HepG2 (cell line): Measurements from ENCODE around the gene ATRIP. TPM values are rescaled to one million over a fixed set of nuclear protein-coding genes. Genes with fewer than 3 reads are reported as not detected.
A peak's percentile ranks its signal among the peaks of the same experiment; 100 is the strongest.

Experiments
- AGO2 ChIP-seq: fragments of 200-400 bp; formaldehyde crosslinking; optimal IDR thresholded peaks from 2 replicates; pipeline ENCODE3; 2017; ENCODE audit warnings: mild to moderate bottlenecking, low read depth, low read length, moderate library complexity
- ARID4A ChIP-seq: sonication (generic); formaldehyde crosslinking; IDR thresholded peaks from 2 replicates; pipeline ENCODE4 v1.5.0; 2020; ENCODE audit warnings: mild to moderate bottlenecking, missing genetic modification reagents, borderline replicate concordance
- ATF2 ChIP-seq: sonication (generic); formaldehyde crosslinking; IDR thresholded peaks from 2 replicates; pipeline ENCODE4 v1.4.0; 2020; ENCODE audit warnings: missing genetic modification reagents
- EP300 ChIP-seq, 3 experiments: sonication (generic) in 1 of 3; formaldehyde crosslinking in 1 of 3; IDR thresholded peaks; 2 replicates each; pipeline versions ENCODE4 v1.5.1 to v1.6.1; 2011 to 2020; ENCODE audit warnings: low read depth in 2 of 3, low read length in 2 of 3, borderline replicate concordance in 1 of 3, improper control_type of control experiment in 1 of 3, mild to moderate bottlenecking in 1 of 3, missing genetic modification reagents in 1 of 3, moderate library complexity in 1 of 3
- HNF4A ChIP-seq: sonication (generic); formaldehyde crosslinking; IDR thresholded peaks from 2 replicates; pipeline ENCODE4 v1.4.0; 2020; ENCODE audit warnings: missing genetic modification reagents
- MAX ChIP-seq: IDR thresholded peaks from 2 replicates; pipeline ENCODE4 v1.6.1; 2012; ENCODE audit warnings: inconsistent platforms
- NR1H2 ChIP-seq: sonication (generic); formaldehyde crosslinking; IDR thresholded peaks from 2 replicates; pipeline ENCODE4 v1.8.1; 2022; ENCODE audit warnings: low read depth, missing genetic modification reagents, borderline replicate concordance
- NR2F1 ChIP-seq, 2 experiments: fragments of 450-650 bp in 1 of 2; formaldehyde crosslinking in 1 of 2; IDR thresholded peaks; 2 replicates each; pipeline versions ENCODE4 v1.5.0 to v1.6.1; 2016 to 2020; ENCODE audit warnings: mild to moderate bottlenecking in 1 of 2, missing compliant biosample characterization in 1 of 2, missing genetic modification reagents in 1 of 2, moderate library complexity in 1 of 2
- RAD51 ChIP-seq: fragments of 450-650 bp; IDR thresholded peaks from 2 replicates; pipeline ENCODE4 v1.6.1; 2016; ENCODE audit warnings: borderline replicate concordance
- REPIN1 ChIP-seq: sonication (generic); formaldehyde crosslinking; IDR thresholded peaks from 2 replicates; pipeline ENCODE4 v1.8.0; 2022; ENCODE audit warnings: missing genetic modification reagents, low read depth, mild to moderate bottlenecking, borderline replicate concordance
- SOX13 ChIP-seq, 3 experiments: fragments of 450-650 bp in 1 of 3; sonication (generic) in 1 of 3; formaldehyde crosslinking in 1 of 3; IDR thresholded peaks in 2 of 3; conservative IDR thresholded peaks in 1 of 3; 2 replicates each; pipeline versions ENCODE4 v1.5.0 to v1.6.1; 2016 to 2020; ENCODE audit warnings: antibody characterized with exemption in 1 of 3, mild to moderate bottlenecking in 1 of 3, missing compliant biosample characterization in 1 of 3, missing genetic modification reagents in 1 of 3, moderate library complexity in 1 of 3
- SOX6 ChIP-seq, 2 experiments: fragments of 450-650 bp in 1 of 2; sonication (generic) in 1 of 2; formaldehyde crosslinking in 1 of 2; IDR thresholded peaks; 2 replicates each; pipeline versions ENCODE4 v1.4.0 to v1.6.1; 2017 to 2020; ENCODE audit warnings: antibody characterized with exemption in 1 of 2, mild to moderate bottlenecking in 1 of 2, missing genetic modification reagents in 1 of 2
- SRSF4 ChIP-seq: fragments of 200-400 bp; formaldehyde crosslinking; IDR thresholded peaks from one replicate; pipeline ENCODE4 v1.6.1; 2018; ENCODE audit warnings: mild to moderate bottlenecking, low read depth, low read length, moderate library complexity; ENCODE audit not compliant: poor library complexity, severe bottlenecking
- TEAD3 ChIP-seq: optimal IDR thresholded peaks from 2 replicates; pipeline ENCODE3; 2016; ENCODE audit warnings: borderline replicate concordance
- ZBTB7A ChIP-seq: sonication (generic); formaldehyde crosslinking; IDR thresholded peaks from 2 replicates; pipeline ENCODE4 v1.8.0; 2022; ENCODE audit warnings: mild to moderate bottlenecking, missing genetic modification reagents
- ZFP90 ChIP-seq: sonication (generic); formaldehyde crosslinking; IDR thresholded peaks from 2 replicates; pipeline ENCODE4 v1.8.0; 2022; ENCODE audit warnings: missing genetic modification reagents, mild to moderate bottlenecking, inconsistent platforms, borderline replicate concordance
- ZKSCAN8 ChIP-seq: IDR thresholded peaks from 2 replicates; pipeline ENCODE4 v1.6.1; 2016; ENCODE audit warnings: borderline replicate concordance, missing genetic modification reagents, missing compliant biosample characterization
- ZMYM4 ChIP-seq: sonication (generic); formaldehyde crosslinking; IDR thresholded peaks from 2 replicates; pipeline ENCODE4 v1.8.1; 2023; ENCODE audit warnings: mild to moderate bottlenecking, missing genetic modification reagents
- ZNF17 ChIP-seq: sonication (generic); formaldehyde crosslinking; IDR thresholded peaks from 2 replicates; pipeline ENCODE4 v1.5.0; 2020; ENCODE audit warnings: mild to moderate bottlenecking, missing genetic modification reagents
- ZNF18 ChIP-seq: sonication (generic); formaldehyde crosslinking; IDR thresholded peaks from 2 replicates; pipeline ENCODE4 v1.8.0; 2022; ENCODE audit warnings: mild to moderate bottlenecking, missing genetic modification reagents; ENCODE audit not compliant: insufficient replicate concordance
- polyA plus RNA-seq, 8 experiments: library from polyadenylated mRNA; depleted of rRNA in 3 of 8; stranded (reverse) in 7 of 8; unstranded in 1 of 8; fragments of >200 nt; fragmentation: Illumina TruSeq in 4 of 8; extraction: Trizol in 4 of 8; gene quantifications; 2 replicates each; pipeline versions ENCODE4 v1.2.1 to v1.2.3, GENCODE V29; 2011 to 2016; ENCODE audit warnings: low read depth in 4 of 8, missing spikeins in 1 of 8, mixed read lengths in 1 of 8; ENCODE audit not compliant: insufficient read depth in 1 of 8
- total RNA-seq, 5 experiments: library from RNA; depleted of rRNA; stranded (reverse); fragments of >200 nt; fragmentation: Illumina TruSeq; extraction: Trizol; gene quantifications; 2 replicates each; pipeline ENCODE4 v1.2.3, GENCODE V29; 2016; ENCODE audit warnings: low read depth in 1 of 5

ATRIP gene
- total and polyA plus RNA-seq, 2 of the 13 experiments (the other 11 are each of a cell fraction or from before 2014, with no cell fraction given): 5.1 to 12.5 TPM

GRCh38 chr3:48451270-48451669 lies 4.7 kb downstream of the ATRIP start (continued):
- TF ChIP-seq NR2F1 (CRISPR knock-in tag; IDR thresholded peaks at IDR 0.05) (peak in 1 of 2 experiments; percentile 53; a peak in 1 of 4 replicates), MAX (no peak; the same call in 1 of the 2 replicates), RAD51 (no peak), REPIN1 (CRISPR knock-in tag) (peak; percentile 44; the same call in 1 of the 2 replicates), ZKSCAN8 (CRISPR knock-in tag) (peak; percentile 86; the same call in 1 of the 2 replicates), ZMYM4 (CRISPR knock-in tag) (0 out of 2 replicates have a peak, but pooled peaks have one; percentile 32), TEAD3 (CRISPR knock-in tag) (peak; percentile 90), AGO2 (no peak), SOX6 (IDR thresholded peaks at IDR 0.05) (no peak), SOX6 (CRISPR knock-in tag; IDR thresholded peaks at IDR 0.05) (peak; percentile 29; the same call in 1 of the 2 replicates), SOX13 (IDR thresholded peaks at IDR 0.05) (no peak), SOX13 (CRISPR knock-in tag; conservative IDR thresholded peaks at IDR 0.05 in 1 of 2, IDR thresholded peaks at IDR 0.05 in 1 of 2) (peak in 1 of 2 experiments; percentile 47; a peak in 1 of 4 replicates), ZNF18 (CRISPR knock-in tag) (no peak), SRSF4 (no peak), ZNF17 (CRISPR knock-in tag) (no peak), ARID4A (peak; percentile 42; the same call in 1 of the 2 replicates), EP300 (IDR thresholded peaks at IDR 0.05; ENCODE audit: low read depth in 2 of 2, low read length in 2 of 2) (peak in 1 of 2 experiments; percentile 31; a peak in 1 of 4 replicates), EP300 (CRISPR knock-in tag; IDR thresholded peaks at IDR 0.05; ENCODE audit: borderline replicate concordance) (peak; percentile 43; the same call in 1 of the 2 replicates), ZFP90 (CRISPR knock-in tag) (peak; percentile 90; the same call in 1 of the 2 replicates), NR1H2 (CRISPR knock-in tag) (no peak), ATF2 (CRISPR knock-in tag) (0 out of 2 replicates have a peak, but pooled peaks have one; percentile 19), HNF4A (CRISPR knock-in tag) (peak; percentile 71; the same call in 1 of the 2 replicates), ZBTB7A (no peak)
